HG03457 (cell line): ENCODE results near the gene CALML4.
"Not testable (repeated sequence)": the region's sequence is repeated elsewhere in the genome, so short reads cannot be mapped to it uniquely, and the experiment has no call there.

ENCODE experiments used
- ATAC-seq: cut with Tn5 transposase; IDR thresholded peaks from one replicate; pipeline ENCODE4 v1.9.1; 2021; ENCODE audit warnings: moderate number of reproducible peaks; ENCODE audit not compliant: unreplicated experiment

Gene CALML4, protein sequence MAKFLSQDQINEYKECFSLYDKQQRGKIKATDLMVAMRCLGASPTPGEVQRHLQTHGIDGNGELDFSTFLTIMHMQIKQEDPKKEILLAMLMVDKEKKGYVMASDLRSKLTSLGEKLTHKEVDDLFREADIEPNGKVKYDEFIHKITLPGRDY

DNA sequence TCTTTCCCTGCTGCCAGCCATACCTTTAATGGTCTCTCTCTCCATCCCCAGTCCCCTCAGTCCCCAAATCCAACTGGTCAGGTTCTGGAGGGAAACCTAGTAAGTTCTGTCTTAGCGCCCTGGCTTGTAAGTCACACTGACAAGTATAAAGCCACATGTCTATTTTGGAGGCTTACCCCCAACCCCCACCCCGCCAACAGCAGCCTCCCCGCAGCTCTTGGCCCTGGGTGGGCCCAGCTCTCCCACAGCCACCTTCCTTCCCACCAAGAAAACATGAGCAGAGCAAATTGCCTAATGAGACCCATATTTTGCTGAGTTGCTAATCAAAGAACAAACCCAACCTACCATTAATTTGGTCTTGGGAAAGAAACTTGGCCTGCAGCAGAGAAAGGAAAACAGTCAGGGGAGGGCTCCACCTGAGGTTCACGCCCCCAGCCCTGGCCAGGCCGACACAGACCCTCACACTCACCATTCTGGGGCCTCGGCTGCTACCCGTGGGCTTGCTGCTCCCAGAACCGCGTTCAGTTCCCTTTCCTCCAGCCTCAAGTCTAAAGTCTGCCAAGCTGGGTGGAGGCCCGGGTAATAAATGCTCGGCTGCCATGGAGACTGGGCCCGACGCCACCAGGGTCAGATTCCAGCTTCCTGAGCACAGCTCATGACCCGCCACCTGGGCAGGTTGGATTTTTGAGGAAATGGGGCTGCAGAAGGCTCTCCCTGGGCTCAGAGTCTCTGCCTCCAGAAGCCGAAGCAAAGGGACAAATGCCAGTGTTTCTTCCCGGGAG lies at the start of gene CALML4:
Gene CALML4, minus strand, starts transcription at position 557 of the 782 bp plus-strand sequence. Its CDS starts 85 bp downstream, at position 472.
- no peak for ATAC-seq

DNA sequence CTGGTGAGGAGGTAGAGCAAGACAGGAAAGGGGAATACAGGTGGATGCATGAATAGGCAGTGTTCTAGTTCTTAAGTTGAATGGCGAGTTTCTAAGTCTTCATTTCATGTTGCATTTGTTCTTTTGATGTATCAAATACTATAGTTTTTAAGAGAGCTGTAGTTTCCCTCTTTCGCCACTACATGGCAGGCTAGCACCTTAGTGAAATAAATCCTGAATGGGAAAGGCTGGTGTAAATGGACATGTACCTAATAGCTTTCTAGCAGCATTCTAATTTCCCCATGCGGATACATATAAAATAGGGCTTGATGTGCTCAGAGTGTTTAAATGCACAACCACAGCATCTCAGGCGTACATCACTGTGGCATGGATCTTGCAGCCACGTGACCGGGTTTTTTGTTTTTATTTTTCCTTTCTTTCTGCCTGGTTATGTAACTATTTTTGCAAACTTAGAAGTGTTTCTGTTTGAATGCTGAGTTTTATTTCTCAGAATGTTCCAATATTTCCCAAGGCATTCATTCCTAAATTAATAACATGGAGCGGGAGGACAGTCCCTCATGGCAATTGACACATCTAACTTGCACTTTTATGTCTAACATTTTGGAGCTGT lies 47.9 kb upstream of the CALML4 start:
- no peak for ATAC-seq

DNA sequence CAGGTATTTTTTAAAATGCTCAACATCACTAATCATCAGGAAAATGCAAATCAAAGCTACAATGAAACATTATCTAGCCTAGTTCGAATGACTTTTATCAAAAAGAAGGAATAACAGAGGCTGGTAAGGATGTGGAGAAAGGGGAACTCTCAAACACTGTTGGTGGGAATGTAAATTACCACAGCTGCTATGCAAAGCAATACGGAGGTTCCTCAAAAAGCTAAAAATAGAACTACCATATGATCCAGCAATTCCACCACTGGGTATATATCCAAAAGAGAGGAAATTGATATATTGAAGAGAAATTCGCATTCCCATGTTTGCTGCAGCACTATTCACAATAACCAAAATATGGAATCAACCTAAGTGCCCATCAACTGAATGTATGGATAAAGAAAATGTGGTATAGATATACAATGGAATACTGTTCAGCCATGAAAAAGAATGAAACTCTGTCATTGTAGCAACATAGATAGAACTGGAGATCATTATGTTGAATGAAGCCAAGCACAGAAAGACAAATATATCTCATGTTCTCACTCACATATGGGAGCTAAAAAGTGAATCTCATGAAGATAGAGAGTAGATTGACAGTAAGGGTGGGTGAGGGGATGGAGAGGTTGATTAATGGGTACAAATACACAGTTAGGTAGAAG lies 44.1 kb upstream of the CALML4 start:
- no peak for ATAC-seq

DNA sequence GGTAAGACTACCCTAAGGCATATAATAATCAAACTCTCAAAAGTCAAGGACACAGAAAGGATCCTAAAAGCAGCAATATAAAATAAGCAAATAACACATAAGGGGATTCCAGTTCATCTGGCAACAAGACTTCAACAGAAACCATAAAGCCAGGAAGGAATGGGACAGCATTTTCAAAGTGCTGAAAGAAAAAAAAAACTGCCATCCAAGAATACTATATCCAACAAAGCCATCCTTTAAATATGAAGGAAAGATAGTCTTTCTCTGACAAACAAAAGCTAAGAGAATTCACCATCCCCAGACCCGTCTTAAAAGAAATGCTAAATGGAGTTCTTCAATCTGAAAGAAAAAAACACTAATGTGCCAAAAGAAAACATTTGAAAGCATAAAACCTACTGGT lies 39.1 kb upstream of the CALML4 start:
- ATAC-seq = no peak

DNA sequence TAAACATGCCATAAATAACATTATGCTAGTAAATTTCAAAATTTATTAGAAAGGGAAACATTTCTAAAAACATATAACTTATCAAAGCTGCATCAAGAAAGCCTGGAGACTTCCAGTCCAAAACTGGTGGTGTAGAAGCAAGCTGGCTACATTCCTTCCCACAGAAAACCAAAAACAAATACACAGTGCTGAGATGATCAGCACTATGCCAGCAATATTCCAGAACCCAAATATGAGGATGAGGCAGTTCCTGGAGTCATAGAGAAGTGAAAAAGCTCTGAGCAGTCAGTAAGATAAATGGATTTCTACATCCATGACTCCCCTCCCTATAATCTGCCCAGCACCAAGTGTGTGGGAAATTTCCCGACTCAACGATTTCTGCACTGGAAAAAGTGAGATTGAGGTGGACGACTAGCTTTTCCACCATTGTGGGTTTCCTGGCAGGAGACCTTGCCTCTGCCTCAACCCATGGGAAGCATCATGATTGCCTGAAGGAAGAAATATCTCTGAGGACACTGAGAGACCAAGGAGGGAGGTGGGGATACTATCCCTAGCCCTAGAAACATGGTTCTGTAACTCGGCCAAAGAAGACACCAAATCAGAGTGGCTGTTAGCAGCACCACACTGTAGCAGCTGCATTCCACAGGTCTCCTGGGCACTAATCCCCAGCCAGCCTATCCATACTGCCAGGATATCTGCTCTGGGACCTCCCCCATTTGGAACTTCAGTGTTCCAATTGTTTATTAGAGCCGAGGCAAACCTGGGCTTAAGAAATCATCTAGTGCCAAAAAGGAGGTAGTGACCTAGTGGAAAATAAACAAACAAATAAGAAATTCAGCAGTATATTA lies 36.2 kb upstream of the CALML4 start:
- ATAC-seq = no peak

DNA sequence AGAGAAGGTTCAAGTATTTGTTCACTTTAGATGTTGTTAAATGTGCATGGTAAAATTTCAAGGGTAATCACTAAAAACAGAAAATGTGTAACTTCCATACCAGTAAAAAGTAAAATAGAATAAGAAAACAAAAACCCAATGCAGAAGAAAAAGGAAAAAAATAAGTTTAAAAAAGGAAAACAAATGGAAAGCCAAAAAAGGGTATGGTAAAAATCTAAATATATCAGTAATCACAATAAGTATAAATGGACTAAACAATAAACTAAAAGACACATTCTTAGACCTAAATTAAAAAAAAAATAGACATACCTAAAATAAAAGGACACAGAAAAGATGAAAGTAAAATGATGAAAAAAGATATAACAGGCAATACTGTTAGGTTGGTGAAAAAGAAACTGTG lies 33.9 kb upstream of the CALML4 start:
- ATAC-seq = no peak

DNA sequence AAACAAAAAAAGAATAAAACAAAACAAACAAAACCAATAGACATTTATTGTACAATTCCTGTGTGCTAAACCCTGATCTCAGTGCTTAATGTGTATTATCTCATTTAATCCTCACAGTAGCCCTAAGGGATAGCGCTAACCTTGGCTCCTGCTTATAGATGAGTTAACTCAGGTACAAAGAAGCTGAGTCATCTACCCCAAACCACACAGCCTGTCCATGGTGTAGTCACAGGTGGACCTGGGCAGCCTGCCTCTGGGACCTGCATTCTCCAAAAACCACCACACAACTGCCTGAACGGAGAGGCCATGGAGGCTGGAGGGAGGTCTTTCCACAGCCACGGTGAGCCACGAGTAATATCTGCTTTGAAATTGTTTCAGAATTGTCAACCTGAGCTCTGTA lies 29.9 kb upstream of the CALML4 start:
- ATAC-seq = no peak

DNA sequence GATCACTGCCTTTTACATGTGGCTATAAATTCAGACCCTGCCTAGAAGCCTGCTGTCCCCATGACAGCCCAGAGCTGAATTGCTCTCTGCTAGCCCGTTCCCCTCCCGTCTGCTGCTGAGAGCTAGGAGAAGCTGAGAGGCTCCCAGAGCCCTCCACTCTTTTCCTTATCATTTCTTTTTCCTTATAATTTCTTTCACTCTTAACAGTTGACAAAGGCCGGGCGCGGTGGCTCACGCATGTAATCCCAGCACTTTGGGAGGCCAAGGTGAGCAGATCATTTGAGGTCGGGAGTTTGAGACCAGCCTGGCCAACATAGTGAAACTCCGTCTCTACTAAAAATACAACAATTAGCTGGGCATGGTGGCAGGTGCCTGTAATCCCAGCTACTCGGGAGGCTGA lies 29.4 kb upstream of the CALML4 start:
- not testable (repeated sequence) for ATAC-seq

DNA sequence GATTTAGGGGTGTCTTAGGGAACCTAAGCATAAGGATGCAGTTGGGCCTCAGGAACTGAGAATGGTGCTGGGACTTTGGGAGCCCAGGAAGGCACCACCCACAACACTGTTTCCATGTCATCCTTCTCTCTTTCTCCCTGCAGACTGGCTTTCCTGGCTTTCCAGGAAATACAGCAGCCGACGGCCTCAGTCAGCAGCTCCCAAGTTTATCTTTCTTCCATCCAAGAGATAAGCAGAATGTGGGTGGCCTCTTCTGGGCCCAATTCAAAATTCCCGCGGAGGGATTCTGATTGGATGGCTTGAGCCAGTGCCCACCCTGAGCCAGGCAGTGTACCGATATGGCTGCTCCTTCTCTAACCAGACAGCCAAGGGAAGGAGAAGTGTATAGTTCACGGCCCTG lies 28.9 kb upstream of the CALML4 start:
- ATAC-seq = no peak

DNA sequence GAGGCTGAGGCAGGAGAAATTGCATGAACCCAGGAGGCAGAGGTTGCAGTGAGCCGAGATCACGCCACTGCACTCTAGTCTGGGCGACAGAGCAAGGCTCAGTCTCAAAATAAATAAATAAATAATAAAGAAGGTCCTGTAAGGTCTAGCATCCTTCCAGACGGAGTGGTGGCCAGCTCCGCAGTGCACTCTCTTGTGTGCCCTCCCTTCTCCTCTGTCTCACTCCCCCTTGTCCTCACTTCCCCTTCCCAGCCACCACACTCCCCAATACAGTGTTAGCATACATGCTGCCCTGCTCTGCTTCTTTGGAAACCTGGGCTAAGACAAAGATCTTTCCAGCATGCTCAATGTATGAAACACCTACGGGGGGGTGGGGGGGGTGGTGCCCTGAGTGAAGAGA lies 27.8 kb upstream of the CALML4 start:
- no peak for ATAC-seq

DNA sequence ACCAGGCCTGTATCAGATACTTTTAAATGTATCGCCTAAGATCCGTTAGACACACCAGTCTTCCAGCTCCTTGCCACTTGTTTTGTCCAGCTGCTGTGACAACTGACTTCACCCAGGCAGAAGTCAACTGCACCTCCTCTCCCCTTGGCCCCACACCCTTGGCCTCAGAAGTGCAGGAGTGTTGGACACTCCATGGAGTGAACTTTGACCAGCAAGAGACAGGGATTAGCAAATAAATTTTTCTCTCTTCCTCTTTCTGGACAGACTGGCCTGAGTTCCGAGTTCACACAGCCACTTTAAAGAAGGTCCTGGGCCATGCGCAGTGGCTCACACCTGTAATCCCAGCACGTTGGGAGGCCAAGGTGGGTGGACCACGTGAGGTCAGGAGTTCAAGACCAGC lies 27.3 kb upstream of the CALML4 start:
- ATAC-seq = no peak

DNA sequence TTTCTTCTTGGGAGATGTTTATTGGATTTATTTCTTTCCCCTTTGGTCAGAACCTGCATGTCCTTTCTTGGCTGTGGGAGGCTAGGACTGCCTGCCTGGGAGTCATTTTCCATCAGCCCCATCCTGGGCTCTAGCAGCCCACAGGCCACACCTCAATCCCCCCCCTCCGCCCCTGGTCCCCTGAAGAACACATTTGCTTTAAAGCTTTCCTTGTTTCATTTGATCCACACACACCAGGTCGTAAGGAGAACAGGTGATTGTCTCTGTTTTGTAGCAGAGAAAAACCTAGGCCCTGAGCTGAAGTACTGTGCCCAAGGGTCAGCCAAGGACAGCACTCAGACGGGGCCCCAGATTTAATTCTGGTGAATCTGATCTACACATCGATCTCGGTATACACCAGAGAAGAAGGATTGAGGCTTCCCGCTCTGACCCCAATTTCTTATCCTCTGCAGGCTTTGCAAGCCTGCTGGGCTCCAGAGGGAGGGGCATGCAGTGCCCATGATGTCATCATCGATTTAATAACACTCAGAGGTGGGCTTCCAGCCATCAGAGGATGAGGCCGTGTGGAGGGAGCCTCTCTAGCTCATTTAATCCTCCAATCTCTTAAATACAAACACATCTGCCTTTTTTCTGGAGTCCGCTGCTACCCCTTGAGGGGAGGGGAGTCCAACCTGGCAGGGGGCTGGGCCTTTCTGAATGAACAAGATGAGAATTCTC lies 26.1 kb upstream of the CALML4 start:
- ATAC-seq = no peak

DNA sequence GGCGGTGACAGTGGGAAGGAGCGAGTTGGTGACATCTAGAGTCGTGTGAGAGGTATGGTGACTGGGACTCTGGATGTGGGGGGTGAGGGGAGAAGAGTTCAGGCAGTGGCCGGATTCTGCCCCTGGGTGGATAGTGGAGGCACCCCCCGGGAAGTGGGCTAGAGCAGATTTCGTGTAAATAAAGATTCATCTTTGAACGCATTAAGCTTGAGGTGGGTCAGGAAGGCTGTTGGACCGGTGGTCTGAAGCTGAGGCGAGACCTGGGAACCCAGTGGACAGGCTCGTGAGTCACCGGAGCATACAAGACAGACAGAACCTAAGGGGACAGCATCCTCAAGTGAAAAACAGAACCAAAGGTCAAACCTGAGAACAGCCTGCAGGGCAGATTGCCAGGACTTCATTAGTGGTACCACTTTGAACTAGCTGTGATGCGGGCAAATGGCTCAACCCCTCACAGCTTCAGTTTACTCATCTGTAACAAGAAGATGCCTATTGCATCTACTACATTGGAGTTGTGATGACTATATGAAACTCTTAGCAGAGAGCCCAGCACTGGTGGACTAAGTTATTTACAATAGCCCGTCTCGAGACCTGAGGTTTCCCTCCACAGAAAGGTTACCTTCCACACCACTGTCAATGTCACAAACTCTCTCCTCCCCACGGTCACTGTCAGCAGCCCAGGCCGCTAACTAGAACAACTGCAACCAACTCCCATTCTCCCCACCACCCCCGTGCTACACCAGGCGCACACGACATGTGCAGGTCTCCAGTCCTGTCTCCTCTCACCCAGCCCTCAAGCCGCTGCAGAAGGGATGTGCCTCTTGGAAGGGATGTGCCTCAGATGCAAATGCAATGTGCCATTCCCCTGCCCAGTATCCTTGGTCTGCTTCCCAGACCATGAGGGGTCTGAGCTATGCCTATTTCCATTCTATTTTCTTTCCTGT lies 25.3 kb upstream of the CALML4 start:
- ATAC-seq = no peak

DNA sequence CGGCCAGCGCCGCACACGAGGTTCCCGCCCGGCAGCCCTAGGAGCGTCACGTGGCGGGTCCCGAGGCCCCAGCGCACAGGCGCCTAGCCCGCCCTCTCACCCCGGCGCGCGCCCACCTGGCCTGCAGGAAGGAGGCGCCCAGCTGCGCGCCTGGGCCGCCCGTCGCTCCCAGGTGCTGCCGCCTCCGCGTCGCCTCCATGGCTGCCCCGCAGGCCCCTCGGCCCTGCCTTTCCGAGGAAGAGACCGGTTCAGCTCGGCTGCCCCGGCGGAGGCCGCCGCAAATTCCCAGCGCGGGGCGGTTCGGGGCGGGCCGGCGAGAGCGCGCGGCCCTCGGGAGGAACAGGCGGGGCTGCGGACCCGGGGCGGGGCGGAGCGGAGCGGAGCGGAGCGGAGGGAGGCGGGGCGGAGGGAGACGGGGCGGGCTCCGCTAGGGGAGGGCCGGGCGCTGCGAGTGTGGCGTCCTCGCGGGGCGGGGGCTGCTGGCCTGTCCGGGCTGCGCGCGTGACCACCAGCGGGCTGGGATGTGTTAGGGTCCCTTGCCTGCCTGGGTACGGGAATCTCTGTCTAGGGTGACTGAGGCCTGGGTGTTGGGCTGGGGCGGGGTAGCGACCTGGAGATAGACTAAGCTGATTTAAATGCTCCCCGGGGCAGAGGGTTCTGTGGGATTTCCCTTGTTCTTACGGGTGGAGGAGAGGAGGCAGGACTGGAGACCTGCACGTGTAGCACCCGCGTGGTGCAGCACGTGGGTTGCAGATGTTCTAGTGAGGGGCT lies 24.4 kb upstream of the CALML4 start, which contains the start of gene CLN6:
Gene CLN6, minus strand, starts transcription at position 343 of the 771 bp plus-strand sequence. Its CDS starts 144 bp downstream, at position 199.
- peak; percentile 42 for ATAC-seq

DNA sequence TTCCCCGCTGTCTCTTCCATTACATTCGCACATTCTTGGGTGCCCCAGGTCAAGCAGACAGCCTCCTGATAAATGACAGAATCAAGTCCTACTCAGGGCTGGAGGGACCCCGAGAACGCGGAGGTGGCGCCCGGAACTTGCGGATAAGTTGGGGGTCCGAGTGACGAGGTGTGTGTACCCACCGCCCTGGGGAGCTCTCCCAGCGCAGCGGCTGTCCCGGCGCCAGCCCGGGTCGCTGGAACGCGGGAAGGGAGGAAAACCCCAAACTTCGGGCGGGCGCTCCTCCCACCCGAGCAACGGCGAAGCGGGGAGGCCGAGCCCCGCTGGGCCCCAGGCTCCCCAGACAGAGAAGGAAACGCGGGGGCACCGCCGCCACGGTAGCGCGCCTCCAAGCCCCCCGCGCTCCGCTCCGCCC lies 23.8 kb upstream of the CALML4 start:
- ATAC-seq = no peak

DNA sequence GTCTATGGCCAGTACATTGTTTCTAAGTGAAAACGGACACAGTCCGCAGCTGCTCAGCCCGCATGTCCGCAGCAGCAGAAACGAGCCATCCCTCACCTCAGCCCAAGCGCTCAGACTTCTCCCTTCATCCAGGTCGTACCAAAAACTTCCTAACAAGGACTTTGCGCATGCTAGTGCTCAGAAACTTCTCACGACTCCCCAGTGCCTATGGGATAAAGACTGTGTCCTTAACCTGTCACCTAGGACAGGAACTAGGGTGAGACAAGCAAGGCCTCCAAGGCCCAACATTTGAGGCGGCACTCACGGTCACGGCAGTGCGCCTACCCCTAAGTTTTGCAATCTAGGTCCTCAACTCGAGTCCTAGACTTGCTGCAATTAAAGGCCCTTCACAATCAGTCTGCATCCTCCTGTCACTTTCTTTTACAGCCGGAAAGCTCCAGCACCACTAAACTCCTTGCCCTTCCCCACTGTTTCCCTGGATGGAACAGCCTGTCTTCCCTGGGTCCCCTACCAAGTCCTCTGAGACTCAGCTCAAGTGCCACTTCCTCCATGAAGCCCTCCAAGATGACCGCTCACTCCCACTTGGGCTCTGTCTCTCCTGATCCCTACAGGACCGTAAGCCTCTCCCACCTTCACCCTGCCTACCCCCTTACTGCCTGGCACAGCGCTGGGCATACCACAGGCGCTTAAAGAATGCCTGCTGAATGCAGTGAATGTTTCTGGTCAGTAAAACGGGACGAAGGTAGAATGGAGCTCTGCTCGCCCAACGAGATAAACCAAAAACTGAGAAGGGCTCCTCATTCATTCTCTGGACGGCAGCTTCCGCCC lies 23.2 kb upstream of the CALML4 start:
- ATAC-seq = no peak

DNA sequence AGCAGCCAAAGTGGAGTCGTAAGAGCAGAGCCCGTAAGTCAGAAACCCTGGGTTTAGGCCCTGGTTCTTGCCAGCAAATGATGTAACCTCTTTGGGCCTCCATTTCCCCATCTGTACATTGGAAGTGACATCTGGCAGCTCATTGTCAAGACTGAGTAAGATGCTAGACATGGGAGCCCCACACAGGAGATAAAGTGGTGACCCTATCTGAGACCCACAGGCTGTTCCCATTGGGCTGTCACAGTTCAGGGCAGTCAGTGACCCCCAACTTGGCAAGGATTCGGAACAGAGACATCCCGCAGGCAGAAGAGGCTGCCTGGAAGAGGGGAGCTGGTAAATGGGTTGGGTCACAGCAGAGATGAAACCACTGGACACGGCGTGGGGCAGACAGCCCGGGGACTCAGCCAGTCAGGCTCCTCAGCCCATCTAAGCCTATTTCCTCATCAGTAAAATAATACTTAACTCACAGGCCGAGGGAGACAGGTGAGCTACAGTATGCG lies 22.6 kb upstream of the CALML4 start:
- no peak for ATAC-seq
